ENCODE data around the gene LMNB1.
"Not testable (repeated sequence)": the region's sequence is repeated elsewhere in the genome, so short reads cannot be mapped to it uniquely, and the experiment has no call there.

The LMNB1 gene

GRCh38 chr5:126793097-126793496, 16.2 kb downstream of the LMNB1 start:
- TF ChIP-seq CTCF (conservative IDR thresholded peaks at IDR 0.05) = no peak
- no peak overlapping the region for H3K27ac ChIP-seq

GRCh38 chr5:126793648-126794047, 16.7 kb downstream of the LMNB1 start:
- H3K27ac ChIP-seq = not testable (repeated sequence)

- TF ChIP-seq CTCF (conservative IDR thresholded peaks at IDR 0.05) = no peak
- no peak overlapping the region for H3K27ac ChIP-seq
These were observed 17.4 kb downstream of the LMNB1 start for GRCh38 chr5:126794157-126794828.

GRCh38 chr5:126799780-126800179, 22.8 kb downstream of the LMNB1 start:
- no peak overlapping the region for H3K27ac ChIP-seq
- TF ChIP-seq CTCF (conservative IDR thresholded peaks at IDR 0.05) = no peak

GRCh38 chr5:126801174-126801991, 24.4 kb downstream of the LMNB1 start:
- TF ChIP-seq CTCF (conservative IDR thresholded peaks at IDR 0.05) = no peak

GRCh38 chr5:126801992-126802294, 25.0 kb downstream of the LMNB1 start:
- peak; percentile 75 for TF ChIP-seq CTCF (conservative IDR thresholded peaks at IDR 0.05)
- H3K27ac ChIP-seq = no peak overlapping the region

More at GRCh38 chr5:126801174-126801991, 24.4 kb downstream of the LMNB1 start:
- no peak overlapping the region for H3K27ac ChIP-seq

GRCh38 chr5:126805063-126805462, 28.1 kb downstream of the LMNB1 start:
- H3K27ac ChIP-seq = no peak overlapping the region
- TF ChIP-seq CTCF (conservative IDR thresholded peaks at IDR 0.05) = no peak

GRCh38 chr5:126808521-126808988, 31.6 kb downstream of the LMNB1 start:
- no peak overlapping the region for H3K27ac ChIP-seq
- peak; percentile 78 for TF ChIP-seq CTCF (conservative IDR thresholded peaks at IDR 0.05)

Data from VCaP (cell line).